GM19238 (cell line): ENCODE data around the gene KPRP.

Source experiments
- DNase-seq: peaks from one replicate; pipeline ENCODE4 v3.0.0; 2011; ENCODE audit warnings: low spot score; ENCODE audit not compliant: insufficient read length

KPRP gene, protein sequence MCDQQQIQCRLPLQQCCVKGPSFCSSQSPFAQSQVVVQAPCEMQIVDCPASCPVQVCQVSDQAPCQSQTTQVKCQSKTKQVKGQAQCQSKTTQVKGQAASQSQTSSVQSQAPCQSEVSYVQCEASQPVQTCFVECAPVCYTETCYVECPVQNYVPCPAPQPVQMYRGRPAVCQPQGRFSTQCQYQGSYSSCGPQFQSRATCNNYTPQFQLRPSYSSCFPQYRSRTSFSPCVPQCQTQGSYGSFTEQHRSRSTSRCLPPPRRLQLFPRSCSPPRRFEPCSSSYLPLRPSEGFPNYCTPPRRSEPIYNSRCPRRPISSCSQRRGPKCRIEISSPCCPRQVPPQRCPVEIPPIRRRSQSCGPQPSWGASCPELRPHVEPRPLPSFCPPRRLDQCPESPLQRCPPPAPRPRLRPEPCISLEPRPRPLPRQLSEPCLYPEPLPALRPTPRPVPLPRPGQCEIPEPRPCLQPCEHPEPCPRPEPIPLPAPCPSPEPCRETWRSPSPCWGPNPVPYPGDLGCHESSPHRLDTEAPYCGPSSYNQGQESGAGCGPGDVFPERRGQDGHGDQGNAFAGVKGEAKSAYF

DNA sequence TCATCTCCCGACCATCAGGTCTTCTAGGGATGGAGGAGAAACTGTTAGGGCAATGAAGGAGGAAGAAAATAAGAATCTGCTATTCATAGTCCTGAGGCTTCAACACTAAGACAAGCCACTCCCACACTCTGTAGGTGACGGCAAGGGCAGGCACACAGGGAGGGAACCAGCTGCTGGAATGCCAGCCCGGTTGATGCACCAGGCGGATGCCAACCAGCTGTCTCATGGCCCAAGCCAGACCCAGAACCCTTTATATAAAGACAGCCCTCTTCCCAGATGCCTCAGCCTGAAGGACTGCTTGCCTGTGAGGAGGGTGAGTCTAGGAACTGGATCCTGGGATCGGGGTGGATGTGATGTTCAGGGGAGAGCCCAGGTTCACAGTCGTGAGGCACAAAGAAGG, at the start of gene KPRP:
TSS of gene KPRP (plus strand) at position 279 of the 400 bp plus-strand sequence. CDS start 1,564 bp downstream, outside the sequence.
- no peak for DNase-seq

DNA sequence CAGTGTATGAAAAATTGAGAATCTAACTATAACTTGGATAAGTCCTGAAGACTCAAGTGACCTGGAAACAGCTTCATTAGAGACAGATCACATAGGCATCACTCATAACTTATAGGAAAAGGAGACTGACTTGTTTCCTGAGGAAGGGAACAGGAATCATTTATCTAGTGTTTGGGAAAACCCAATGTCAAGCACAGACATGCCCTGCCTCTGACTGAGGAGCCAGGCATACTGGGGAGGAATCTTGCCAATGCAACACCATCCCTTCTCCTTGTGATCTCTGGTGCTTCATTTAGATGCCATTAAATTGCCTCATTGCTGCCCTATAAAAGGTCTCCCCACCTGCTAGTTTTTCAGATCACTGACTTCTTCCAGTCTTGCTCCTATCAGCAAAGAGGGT, 39.6 kb upstream of the KPRP start:
- no peak for DNase-seq

DNA sequence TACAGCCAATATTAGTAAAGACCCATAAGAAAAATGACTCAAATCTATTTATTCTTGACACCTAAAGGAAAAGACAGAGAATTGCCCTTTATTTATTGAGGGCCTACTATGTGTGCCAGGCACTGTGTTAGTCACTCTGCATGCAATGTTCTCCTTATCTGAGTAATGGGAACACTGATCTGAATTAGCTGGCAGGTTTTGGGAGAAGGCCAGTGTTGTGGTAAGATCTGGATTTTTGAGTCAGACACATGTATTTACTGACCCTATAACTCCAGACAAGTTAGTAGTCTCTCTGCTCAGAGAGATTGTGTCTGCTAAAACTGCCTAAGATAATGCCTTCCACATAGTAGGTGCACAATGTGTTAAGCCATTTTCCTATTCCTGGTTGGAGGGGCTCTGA, 32.6 kb upstream of the KPRP start:
- DNase-seq: no peak

DNA sequence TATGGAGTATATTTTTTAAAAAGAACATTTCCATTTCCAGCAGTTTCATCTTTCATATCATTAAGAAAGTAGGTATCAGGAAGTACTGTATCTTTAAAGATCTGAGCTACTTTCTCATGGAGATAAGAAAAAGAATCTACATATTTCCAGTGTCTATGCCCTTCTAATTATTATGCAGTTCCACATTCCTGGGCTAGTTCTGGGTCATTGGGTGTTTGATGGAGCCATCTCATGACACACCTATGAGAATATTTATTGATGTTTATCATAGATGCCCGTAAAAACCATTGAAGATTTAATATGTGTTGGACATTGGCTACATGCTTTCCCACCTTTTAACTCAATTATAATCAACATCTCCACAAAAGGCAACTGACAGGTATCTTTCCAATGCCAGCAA, 28.8 kb upstream of the KPRP start:
- no peak for DNase-seq

DNA sequence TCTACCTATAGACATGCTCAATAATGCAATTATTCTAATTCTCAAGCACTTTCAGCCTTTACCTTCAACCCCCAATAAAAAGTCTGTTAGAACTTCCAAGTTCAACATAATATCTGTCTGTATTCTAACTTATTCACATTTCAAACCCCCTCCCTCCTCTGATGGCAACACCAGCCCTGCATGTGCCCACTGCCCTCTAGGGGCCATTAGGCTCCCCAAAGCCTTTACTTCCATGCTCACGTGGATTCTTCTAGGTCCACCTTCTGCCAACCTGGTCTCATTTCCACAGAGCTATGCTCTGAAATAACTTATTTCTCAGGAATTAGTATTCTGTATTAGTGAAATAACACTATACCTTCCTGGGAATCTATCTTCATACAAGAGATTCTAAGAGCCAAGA, 22.2 kb upstream of the KPRP start:
- DNase-seq: no peak

DNA sequence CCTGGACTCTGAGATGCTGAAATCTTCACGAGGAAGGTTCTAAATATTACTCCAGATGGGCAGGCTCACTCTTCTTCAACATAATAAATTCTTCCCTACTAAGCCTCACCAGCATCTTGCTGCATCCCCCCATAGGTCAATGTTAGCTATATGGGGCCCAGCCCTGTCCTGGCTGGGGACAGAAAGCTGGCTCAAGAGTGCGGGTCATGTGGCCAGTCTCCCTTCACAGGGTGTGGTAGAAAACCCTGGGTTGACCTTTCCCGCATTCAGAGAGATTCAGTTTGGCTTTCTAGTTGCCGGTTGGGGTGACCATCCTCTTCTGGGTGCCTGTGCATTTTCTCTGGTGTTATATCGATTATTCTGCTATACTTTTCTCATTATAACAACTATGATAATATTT, 19.8 kb upstream of the KPRP start:
- no peak for DNase-seq

DNA sequence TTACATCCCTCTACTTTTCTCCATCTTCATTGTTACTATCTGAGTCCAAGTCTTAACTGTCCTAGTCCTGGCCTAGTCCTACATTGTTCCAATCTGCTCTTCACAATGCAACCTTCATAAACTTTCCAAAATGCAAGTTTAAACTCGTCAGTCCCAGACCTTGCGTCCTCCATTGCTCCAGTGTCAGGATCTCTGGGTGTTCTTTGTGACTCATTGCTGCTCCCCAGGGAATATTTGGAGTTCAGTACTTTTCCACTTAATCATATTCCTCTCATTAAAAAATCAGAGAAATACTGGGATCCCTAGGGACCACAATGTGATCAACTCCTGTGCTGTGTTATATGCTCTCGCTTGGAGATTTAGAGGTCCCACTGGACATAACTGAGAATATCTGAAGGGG, 18.0 kb upstream of the KPRP start:
- DNase-seq: no peak

DNA sequence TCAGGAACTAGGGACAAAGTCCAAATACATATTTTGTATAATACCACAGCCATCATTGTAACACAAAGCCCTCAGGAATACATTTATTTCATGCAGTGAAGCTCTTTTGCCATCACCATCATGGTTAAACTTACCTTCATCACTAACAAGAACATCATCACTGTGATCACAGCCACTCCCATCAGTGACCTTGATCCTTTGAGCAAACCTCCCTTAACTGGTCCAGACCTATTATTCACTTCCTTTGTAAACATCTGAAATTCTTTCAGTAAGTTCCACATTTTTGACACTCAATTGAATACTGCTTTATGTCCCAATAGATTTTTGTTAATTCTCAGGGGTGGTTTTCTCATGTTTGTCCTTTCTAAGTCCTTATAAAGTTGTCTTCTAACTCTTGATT, 16.2 kb upstream of the KPRP start:
- DNase-seq: no peak

DNA sequence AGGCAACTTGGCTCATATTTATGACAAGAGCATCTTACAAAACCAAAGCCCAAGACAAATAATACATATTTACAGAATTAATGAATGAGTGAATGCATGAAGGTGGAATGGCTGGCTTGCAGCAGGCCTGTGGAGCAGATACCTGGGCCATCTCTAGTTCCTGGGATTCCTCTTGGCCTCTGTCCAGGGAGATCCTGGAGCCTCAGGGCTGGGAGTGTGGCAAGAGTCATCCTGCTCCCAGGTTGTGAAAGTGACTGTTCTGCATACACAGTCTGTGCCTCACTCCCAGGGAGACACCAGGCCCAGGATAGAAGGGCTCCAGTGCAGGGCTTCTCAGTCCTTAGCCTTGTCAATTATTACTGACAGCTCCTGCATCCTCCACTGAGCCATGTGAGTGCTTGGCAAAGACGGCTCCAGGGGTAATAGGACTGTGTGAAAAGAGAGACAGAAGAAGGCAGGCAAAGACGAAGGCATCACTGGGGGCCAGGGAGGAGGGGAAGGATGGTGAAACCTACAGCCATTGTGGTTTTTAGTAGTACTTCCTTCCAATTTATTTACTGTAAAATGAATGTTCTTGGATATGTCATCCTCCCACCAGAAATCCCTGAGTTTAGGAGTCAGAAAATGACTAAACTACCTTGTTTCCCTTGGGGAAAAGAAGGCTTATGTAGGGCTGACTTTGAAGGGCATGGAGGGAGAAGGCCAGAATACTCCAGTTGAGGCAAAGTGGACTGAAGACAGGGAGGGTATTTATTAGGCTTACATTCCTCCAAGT, 14.3 kb upstream of the KPRP start:
- DNase-seq: no peak

DNA sequence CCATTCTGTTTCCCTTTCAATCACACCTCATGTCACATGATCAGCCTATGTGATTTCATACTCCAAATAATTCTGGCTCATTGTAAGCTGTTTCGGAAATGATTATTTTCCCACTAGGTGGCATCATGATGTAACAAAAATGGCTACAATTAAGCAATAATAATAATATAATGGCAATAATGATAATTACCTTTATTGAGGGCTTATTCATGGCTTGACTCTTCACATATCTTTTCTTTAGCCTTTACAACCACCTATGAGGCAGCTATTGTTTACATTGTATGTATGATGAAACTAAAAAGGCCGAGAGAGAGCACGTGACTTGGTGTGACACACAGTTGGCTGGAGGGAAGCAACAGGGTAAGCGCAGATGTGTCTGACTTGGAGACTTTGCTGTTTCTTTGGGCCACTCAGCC, 12.5 kb upstream of the KPRP start:
- no peak for DNase-seq

DNA sequence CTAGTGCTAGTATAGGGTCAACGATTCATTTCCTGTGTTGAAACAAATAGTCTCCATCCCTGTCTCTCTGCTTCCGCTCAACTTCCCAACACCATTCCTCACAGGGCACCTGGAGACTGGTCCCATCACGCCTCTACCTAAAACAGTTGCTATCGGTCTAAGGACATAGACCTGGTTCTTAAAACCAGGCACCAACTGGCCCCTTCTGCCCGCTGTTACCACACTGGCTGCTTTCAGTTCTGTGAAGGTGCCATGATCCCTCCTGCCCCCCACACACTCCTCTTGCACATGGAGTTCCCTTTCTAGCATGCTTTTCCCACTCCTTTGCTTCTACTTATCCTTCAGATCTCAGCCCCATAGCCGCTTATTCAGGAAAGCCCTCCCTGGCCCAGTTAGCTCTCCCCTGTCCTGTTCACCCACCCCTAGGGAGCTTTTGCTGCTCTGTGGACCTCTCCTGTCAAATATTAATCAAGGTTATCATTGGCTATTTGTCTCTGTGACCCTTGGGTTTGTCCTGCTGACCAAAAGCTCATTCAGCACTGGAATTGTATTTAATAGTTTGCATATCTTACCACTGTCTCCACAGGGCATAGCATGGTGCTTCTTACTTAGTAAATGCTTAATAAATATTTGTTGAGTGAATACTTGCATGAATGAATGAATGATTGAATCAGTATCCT, 11.9 kb upstream of the KPRP start:
- no peak for DNase-seq

DNA sequence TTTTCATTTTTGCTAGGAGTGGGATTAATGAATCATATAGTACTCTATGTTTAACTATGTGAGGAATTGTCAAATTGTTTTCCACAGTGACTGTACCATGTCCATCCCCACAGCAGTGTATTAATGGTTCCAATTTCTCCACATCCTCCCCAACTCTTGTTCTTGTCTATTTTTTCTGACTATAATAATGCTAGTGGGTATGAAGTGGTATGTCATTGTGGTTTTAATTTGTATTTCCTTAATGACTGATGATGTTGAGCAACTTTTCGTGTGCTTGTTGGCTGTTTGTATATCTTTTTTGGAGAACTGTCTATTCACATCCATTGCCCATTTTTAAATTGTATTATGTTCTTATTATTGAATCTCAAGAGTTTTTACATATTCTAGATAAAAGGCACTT, 10.0 kb upstream of the KPRP start:
- DNase-seq: no peak

DNA sequence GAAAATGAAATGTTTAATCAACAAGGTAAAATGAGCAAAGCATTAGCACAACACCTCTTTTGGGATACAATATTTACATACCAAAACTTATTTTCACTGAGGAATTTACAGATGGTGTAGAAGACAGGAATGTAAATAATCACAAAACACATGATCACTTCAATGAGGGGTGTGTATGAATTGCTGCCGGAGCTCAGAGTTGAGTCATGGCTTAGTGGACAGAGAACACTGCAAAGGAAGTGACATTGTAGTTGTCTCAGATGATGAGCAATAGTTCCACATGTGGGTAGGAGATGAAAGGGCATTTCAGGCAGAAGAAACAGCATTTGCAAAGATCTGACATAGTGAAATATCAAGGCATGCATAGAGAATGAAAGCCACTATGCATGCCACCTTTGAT, 5.6 kb upstream of the KPRP start:
- DNase-seq: no peak

DNA sequence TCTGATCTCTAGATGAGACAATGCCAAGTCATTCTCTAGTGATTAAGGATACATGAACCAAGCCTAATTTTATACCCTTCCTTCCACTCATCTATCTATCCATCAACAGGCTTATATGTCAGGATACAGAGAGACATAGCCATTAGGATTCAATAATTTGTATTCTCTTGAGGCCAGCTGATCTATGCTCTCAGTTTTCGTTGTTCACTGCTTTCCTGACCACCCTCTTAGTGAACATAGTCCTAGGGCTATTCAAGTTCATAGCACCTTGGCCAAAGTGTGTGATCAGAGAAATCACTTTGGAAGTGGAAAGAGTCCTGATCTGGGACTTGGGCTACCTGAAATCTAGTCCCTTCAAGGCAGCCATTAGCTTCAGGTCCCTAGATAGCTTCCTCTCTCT, 4.2 kb upstream of the KPRP start:
- DNase-seq: no peak

DNA sequence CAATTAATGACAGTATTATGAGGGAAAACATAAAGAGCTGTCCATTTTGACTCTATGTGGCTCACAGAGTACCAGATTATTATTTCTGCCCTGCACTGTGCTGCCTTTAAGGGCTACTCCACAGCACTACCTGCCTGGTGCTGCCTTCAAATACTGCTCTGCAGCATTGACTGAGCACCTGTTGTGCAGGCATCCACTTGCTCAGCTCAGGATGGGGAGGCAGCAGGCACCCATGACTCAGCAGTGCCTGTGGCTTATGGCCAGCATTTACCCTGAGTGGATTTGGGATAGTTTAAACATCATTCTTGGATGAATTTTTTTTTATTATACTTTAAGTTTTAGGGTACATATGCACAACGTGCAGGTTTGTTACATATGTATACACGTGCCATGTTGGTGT, 953 bp upstream of the KPRP start:
- DNase-seq: no peak

DNA sequence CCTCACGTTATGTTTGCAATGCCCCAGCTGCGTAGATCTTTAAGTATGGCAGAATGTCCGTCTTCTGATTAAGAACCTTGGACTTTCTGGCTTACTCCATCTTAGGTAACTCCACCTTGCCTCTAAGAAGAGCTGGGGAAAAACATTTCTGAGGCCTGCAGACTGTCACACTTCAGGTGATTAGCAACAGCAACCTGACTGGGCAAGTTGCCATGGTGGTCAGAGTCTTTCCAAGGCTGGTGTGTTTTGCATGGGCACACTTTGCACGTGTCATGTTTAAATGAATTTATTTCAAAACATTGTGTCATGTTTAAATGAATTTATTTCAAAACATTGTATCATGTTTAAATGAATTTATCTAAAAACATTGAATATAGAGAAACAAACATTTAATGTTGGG, 811 bp downstream of the KPRP start:
- DNase-seq: no peak

DNA sequence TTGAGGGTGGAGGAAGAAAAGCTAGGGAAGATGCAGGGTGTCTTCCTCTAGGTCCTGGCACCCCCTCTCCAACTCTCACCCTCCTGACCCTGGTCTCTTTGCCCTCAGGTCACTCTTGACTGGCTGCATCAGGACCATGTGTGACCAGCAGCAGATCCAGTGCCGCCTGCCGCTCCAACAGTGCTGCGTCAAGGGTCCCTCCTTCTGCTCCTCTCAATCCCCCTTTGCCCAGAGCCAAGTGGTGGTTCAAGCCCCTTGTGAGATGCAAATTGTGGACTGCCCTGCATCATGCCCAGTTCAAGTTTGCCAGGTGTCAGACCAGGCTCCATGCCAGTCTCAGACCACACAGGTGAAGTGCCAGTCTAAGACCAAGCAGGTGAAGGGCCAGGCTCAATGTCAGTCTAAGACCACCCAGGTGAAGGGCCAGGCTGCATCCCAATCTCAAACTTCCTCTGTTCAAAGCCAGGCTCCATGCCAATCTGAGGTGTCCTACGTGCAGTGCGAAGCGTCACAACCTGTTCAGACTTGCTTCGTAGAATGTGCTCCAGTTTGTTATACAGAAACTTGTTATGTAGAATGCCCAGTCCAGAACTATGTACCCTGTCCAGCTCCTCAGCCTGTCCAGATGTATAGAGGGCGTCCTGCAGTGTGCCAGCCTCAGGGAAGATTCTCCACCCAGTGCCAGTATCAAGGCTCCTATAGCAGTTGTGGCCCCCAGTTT, 1.8 kb downstream of the KPRP start:
- no peak for DNase-seq

DNA sequence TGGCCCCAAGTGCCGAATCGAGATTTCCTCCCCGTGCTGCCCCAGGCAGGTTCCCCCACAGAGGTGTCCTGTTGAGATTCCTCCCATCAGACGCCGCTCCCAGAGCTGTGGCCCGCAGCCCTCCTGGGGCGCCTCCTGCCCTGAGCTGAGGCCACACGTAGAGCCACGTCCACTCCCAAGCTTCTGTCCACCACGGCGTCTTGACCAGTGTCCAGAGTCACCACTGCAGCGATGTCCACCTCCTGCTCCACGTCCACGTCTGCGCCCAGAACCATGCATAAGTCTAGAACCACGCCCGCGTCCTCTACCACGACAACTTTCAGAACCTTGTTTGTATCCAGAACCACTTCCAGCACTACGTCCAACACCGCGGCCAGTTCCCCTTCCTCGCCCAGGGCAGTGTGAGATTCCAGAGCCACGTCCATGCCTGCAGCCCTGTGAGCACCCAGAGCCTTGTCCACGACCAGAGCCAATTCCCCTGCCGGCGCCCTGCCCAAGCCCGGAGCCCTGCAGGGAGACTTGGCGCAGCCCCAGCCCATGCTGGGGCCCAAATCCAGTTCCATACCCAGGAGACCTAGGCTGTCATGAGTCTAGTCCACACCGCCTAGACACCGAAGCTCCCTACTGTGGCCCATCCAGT, 2.8 kb downstream of the KPRP start:
- no peak for DNase-seq

DNA sequence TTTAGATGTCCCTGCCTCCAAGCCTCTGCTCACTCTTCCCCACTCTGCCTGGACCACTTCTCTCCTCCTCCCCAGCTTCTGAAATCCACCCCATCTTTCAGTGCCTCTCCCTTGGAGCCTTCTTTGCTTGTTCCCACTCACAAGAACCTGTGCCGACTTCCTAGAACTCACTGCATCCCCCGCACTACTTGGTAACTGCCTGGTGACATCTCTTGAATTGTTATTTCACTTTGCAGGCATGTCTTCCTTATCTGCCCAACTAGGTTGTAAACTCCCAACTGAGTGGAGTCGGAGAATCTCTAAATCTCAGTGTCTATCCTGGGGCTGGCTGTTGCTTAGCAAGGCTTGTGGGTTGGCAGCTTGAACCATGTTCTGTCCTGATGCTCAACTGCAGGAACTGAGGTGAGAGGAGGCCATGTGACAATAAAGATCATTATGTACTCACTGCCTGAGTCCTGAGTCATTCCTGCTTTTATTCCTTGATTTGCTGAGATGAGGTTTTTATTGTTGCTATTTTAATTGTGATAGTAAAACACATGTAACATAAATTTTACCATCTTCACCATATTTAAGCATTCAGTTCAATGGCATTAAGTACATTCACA, 3.9 kb downstream of the KPRP start:
- DNase-seq: no peak

DNA sequence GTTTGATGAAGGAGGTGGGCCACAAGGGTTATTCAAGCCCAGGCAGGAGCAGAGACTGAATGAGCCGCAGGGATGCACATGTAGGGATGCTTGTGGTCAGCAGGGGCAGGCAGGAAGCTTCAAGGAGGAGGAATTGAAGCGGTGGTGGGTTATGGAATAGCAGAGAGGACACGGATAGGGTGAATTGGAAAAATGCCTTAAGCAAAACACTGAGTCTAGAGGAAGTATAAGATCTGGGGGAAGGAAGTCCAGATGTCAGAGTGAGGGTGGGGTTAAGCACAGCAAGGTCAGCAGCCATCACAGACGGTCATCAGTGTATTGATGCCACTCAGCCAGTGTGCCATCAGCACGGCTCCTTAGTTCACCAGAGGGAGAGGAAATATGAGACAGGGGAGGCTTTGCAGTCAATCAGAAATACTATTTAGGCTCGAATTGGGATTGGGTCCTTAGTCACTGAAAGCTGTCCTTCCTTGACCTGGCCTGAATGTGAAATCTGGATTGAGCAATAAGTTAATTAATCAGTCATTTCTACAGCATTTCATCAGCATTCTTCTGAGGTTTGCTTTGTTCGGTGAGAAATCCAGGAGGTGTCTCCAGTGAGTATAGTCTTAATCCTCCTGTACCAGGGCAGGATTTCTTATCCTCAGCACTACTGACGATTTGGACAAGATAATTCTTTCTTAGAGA, 11.2 kb downstream of the KPRP start:
- DNase-seq: no peak
